ENCODE data around the gene SUCLA2. TPM values are rescaled to one million over a fixed set of nuclear protein-coding genes. Genes with fewer than 3 reads are reported as not detected.

SUCLA2 gene
- polyA plus RNA-seq, 1 donor from 2014 or later = 137 TPM

DNA sequence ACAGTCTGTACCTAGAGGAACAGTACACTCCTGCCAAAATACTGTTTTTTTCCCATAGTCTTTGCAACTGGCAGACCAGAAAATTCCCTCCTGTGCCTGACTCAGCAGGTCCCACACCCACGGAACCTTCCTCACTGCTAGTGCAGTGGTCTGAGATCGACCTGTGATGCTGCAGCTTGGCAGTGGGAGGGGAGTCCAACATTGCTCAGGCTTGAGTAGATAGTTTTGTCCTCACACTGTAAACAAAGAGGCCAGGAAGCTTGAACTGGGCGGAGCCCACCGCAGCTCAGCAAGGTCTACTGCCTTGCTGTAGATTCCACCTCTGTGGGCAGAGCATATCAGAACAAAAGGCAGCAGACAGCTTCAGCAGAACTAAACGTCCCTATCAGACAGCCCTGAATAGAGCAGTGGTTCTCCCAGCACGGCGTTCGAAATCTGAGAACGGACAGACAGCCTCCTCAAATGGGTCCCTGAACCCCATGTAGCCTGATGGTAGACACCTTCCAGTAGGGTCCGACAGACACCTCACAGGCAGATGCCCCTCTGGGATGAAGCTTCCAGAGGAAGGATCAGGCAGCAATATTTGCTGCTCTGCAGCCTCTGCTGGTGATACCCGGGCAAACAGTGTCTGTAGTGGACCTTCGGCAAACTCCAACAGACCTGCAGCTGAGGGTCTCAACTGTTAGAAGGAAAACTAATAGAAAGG lies 92.7 kb downstream of the SUCLA2 start:
- TF ChIP-seq EZH2 (IDR thresholded peaks at IDR 0.05; ENCODE audit: borderline replicate concordance, insufficient read depth, low read length, poor library complexity, severe bottlenecking) = no peak
- TF ChIP-seq, protein P1, sequence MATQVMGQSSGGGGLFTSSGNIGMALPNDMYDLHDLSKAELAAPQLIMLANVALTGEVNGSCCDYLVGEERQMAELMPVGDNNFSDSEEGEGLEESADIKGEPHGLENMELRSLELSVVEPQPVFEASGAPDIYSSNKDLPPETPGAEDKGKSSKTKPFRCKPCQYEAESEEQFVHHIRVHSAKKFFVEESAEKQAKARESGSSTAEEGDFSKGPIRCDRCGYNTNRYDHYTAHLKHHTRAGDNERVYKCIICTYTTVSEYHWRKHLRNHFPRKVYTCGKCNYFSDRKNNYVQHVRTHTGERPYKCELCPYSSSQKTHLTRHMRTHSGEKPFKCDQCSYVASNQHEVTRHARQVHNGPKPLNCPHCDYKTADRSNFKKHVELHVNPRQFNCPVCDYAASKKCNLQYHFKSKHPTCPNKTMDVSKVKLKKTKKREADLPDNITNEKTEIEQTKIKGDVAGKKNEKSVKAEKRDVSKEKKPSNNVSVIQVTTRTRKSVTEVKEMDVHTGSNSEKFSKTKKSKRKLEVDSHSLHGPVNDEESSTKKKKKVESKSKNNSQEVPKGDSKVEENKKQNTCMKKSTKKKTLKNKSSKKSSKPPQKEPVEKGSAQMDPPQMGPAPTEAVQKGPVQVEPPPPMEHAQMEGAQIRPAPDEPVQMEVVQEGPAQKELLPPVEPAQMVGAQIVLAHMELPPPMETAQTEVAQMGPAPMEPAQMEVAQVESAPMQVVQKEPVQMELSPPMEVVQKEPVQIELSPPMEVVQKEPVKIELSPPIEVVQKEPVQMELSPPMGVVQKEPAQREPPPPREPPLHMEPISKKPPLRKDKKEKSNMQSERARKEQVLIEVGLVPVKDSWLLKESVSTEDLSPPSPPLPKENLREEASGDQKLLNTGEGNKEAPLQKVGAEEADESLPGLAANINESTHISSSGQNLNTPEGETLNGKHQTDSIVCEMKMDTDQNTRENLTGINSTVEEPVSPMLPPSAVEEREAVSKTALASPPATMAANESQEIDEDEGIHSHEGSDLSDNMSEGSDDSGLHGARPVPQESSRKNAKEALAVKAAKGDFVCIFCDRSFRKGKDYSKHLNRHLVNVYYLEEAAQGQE (IDR thresholded peaks at IDR 0.05; ENCODE audit: borderline replicate concordance) = no peak
- TF ChIP-seq, protein P2, sequence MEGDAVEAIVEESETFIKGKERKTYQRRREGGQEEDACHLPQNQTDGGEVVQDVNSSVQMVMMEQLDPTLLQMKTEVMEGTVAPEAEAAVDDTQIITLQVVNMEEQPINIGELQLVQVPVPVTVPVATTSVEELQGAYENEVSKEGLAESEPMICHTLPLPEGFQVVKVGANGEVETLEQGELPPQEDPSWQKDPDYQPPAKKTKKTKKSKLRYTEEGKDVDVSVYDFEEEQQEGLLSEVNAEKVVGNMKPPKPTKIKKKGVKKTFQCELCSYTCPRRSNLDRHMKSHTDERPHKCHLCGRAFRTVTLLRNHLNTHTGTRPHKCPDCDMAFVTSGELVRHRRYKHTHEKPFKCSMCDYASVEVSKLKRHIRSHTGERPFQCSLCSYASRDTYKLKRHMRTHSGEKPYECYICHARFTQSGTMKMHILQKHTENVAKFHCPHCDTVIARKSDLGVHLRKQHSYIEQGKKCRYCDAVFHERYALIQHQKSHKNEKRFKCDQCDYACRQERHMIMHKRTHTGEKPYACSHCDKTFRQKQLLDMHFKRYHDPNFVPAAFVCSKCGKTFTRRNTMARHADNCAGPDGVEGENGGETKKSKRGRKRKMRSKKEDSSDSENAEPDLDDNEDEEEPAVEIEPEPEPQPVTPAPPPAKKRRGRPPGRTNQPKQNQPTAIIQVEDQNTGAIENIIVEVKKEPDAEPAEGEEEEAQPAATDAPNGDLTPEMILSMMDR (IDR thresholded peaks at IDR 0.05; ENCODE audit: poor library complexity, severe bottlenecking) = no peak
- no peak for TF ChIP-seq SMC3 (conservative IDR thresholded peaks at IDR 0.05; ENCODE audit: poor library complexity)
- TF ChIP-seq TAF1 (IDR thresholded peaks at IDR 0.05; ENCODE audit: low read depth) = no peak
- no peak for TF ChIP-seq MXI1 (conservative IDR thresholded peaks at IDR 0.05; ENCODE audit: poor library complexity, severe bottlenecking)
- TF ChIP-seq POLR2AphosphoS5 (IDR thresholded peaks at IDR 0.05) = no peak
- TF ChIP-seq EP300 (conservative IDR thresholded peaks at IDR 0.05; ENCODE audit: poor library complexity, severe bottlenecking) = no peak
- TF ChIP-seq RAD21 (conservative IDR thresholded peaks at IDR 0.05) = no peak
- H3K27ac ChIP-seq (ENCODE audit: low read length) = no peak overlapping the region
- H3K79me2 ChIP-seq (replicated peaks; ENCODE audit: insufficient read depth, low read length) = no peaks in the 10 kb centered on the region
- no peaks in the 10 kb centered on the region for H3K9me3 ChIP-seq (ENCODE audit: low read length)
- H3K27me3 ChIP-seq (ENCODE audit: insufficient read depth, low read depth, low read length) = no peaks in the 10 kb centered on the region
- no peak overlapping the region for H3K4me2 ChIP-seq (ENCODE audit: low read length)
- H3F3A ChIP-seq (ENCODE audit: insufficient read depth, low read length, poor library complexity, severe bottlenecking) = no peaks in the 10 kb centered on the region
- no peak overlapping the region for H3K9ac ChIP-seq (ENCODE audit: low read length)
- H3K9me2 ChIP-seq (ENCODE audit: insufficient read depth, low read length) = no peaks in the 10 kb centered on the region
- no peak overlapping the region for H2AFZ ChIP-seq (ENCODE audit: low read depth, low read length)
- H3K36me3 ChIP-seq (ENCODE audit: insufficient read depth, low read length) = no peaks in the 10 kb centered on the region
- H3K4me3 ChIP-seq (ENCODE audit: low read length) = no peak overlapping the region
- no peaks in the 10 kb centered on the region for H4K20me1 ChIP-seq (ENCODE audit: insufficient read depth)

DNA sequence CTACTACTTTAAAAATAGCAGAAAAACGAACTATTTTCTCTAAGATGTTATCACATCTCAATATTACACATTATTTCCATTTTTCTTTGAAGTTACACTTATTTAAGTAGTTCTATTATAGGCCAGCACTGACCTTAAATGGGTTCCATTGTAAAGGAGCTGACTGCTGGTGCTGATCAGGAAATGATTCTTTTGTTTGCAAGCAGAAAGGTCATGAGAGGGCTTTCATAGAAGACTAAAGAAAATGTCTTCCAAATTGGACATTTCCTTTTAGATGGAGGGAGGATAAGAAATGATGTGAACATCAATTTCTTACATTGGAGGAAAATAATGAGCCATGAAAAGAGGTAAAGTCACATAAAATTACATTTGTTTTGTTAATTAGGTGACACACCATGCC lies 96.2 kb downstream of the SUCLA2 start:
- Histone ChIP-seq H3K9me3 (ENCODE audit: low read length) (no peaks in the 10 kb centered on the region), H2AFZ (ENCODE audit: low read depth, low read length) (no peak overlapping the region), H3K4me3 (ENCODE audit: low read length) (no peak overlapping the region), H3K4me2 (ENCODE audit: low read length) (no peak overlapping the region), H3K9me2 (ENCODE audit: insufficient read depth, low read length) (no peaks in the 10 kb centered on the region), H3K36me3 (ENCODE audit: insufficient read depth, low read length) (no peaks in the 10 kb centered on the region), H3K9ac (ENCODE audit: low read length) (no peak overlapping the region), H3K27me3 (ENCODE audit: insufficient read depth, low read depth, low read length) (no peaks in the 10 kb centered on the region), H4K20me1 (ENCODE audit: insufficient read depth) (no peaks in the 10 kb centered on the region), H3K79me2 (replicated peaks; ENCODE audit: insufficient read depth, low read length) (no peaks in the 10 kb centered on the region), H3F3A (ENCODE audit: insufficient read depth, low read length, poor library complexity, severe bottlenecking) (no peaks in the 10 kb centered on the region), H3K27ac (ENCODE audit: low read length) (no peak overlapping the region)
- TF ChIP-seq RAD21 (conservative IDR thresholded peaks at IDR 0.05) (no peak), MXI1 (conservative IDR thresholded peaks at IDR 0.05; ENCODE audit: poor library complexity, severe bottlenecking) (no peak), EP300 (conservative IDR thresholded peaks at IDR 0.05; ENCODE audit: poor library complexity, severe bottlenecking) (no peak), TAF1 (IDR thresholded peaks at IDR 0.05; ENCODE audit: low read depth) (no peak), EZH2 (IDR thresholded peaks at IDR 0.05; ENCODE audit: borderline replicate concordance, insufficient read depth, low read length, poor library complexity, severe bottlenecking) (no peak), POLR2AphosphoS5 (IDR thresholded peaks at IDR 0.05) (no peak)
- TF ChIP-seq, protein P2 (IDR thresholded peaks at IDR 0.05; ENCODE audit: poor library complexity, severe bottlenecking) = no peak
- TF ChIP-seq, protein P1 (IDR thresholded peaks at IDR 0.05; ENCODE audit: borderline replicate concordance) = no peak
